Neural cell (in vitro differentiated cells): ENCODE results near the gene UBE2D1. TPM values are rescaled to one million over a fixed set of nuclear protein-coding genes. Genes with fewer than 3 reads are reported as not detected.

ENCODE experiments used
- H2AFZ ChIP-seq: fragments of 200-600, 300-800 bp; sonication (generic), shearing (Covaris generic); 2 replicates; pipeline ENCODE4 v1.6.0; 2014; ENCODE audit warnings: low read depth, mild to moderate bottlenecking, antibody characterized with exemption, low read length, moderate library complexity
- H3F3A ChIP-seq: fragments of 200-600 bp; shearing (Covaris generic); 2 replicates; pipeline ENCODE4 v1.6.1; 2016; ENCODE audit warnings: mild to moderate bottlenecking, moderate library complexity, mixed read lengths, antibody characterized with exemption, low read length; ENCODE audit not compliant: insufficient read depth, poor library complexity, severe bottlenecking
- H3K27ac ChIP-seq: fragments of 200-600, 300-800 bp; sonication (generic), shearing (Covaris generic); 2 replicates; pipeline ENCODE4 v1.5.1; 2014; ENCODE audit warnings: mild to moderate bottlenecking, low read length, moderate library complexity
- H3K27me3 ChIP-seq: fragments of 300-800, 200-600 bp; sonication (generic), shearing (Covaris generic); 2 replicates; pipeline ENCODE4 v1.6.0; 2014; ENCODE audit warnings: mild to moderate bottlenecking, low read depth, low read length, moderate library complexity; ENCODE audit not compliant: insufficient read depth
- H3K36me3 ChIP-seq: fragments of 300-800, 200-600 bp; sonication (generic), shearing (Covaris generic); 2 replicates; pipeline ENCODE4 v1.5.1; 2014; ENCODE audit warnings: mild to moderate bottlenecking, antibody characterized with exemption, low read length, moderate library complexity; ENCODE audit not compliant: insufficient read depth
- H3K4me2 ChIP-seq: fragments of 300-800, 200-600 bp; sonication (generic), shearing (Covaris generic); 2 replicates; pipeline ENCODE4 v1.6.0; 2014; ENCODE audit warnings: mild to moderate bottlenecking, low read length
- H3K4me3 ChIP-seq: fragments of 300-800, 200-600 bp; sonication (generic), shearing (Covaris generic); 2 replicates; pipeline ENCODE4 v1.5.1; 2014; ENCODE audit warnings: mild to moderate bottlenecking, low read length, moderate library complexity
- H3K79me2 ChIP-seq: fragments of 200-600 bp; shearing (Covaris generic); replicated peaks from 2 replicates; pipeline ENCODE4 v1.6.0; 2014; ENCODE audit warnings: mild to moderate bottlenecking, low read length, moderate library complexity; ENCODE audit not compliant: insufficient read depth
- H3K9ac ChIP-seq: fragments of 300-800, 200-600 bp; sonication (generic), shearing (Covaris generic); 2 replicates; pipeline ENCODE4 v1.6.1; 2016; ENCODE audit warnings: mild to moderate bottlenecking, low read length, mixed read lengths
- H3K9me2 ChIP-seq: fragments of 200-600 bp; shearing (Covaris generic); 2 replicates; pipeline ENCODE4 v1.6.1; 2016; ENCODE audit warnings: mild to moderate bottlenecking, low read length, mixed read lengths; ENCODE audit not compliant: insufficient read depth
- H3K9me3 ChIP-seq: fragments of 200-600, 300-800 bp; sonication (generic), shearing (Covaris generic); 2 replicates; pipeline ENCODE4 v1.6.1; 2016; ENCODE audit warnings: mild to moderate bottlenecking, mixed run types, low read length, moderate library complexity, mixed read lengths
- H4K20me1 ChIP-seq: fragments of 200-600 bp; shearing (Covaris generic); 2 replicates; pipeline ENCODE4 v1.6.1; 2016; ENCODE audit warnings: mild to moderate bottlenecking, mixed run types; ENCODE audit not compliant: insufficient read depth
- CTCF ChIP-seq: fragments of 450-650 bp; IDR thresholded peaks from 2 replicates; pipeline ENCODE4 v1.5.1; 2014; ENCODE audit warnings: antibody characterized with exemption, mild to moderate bottlenecking, moderate library complexity; ENCODE audit not compliant: poor library complexity, severe bottlenecking
- EP300 ChIP-seq: fragments of 450-650 bp; conservative IDR thresholded peaks from 2 replicates; pipeline ENCODE4 v1.6.1; 2014; ENCODE audit warnings: antibody characterized with exemption, mild to moderate bottlenecking, moderate library complexity; ENCODE audit not compliant: poor library complexity, severe bottlenecking
- EZH2 ChIP-seq: fragments of 200-600, 300-800 bp; shearing (Covaris generic), sonication (generic); IDR thresholded peaks from 2 replicates; pipeline ENCODE4 v1.6.1; 2014; ENCODE audit warnings: antibody characterized with exemption, low read length, borderline replicate concordance, mild to moderate bottlenecking; ENCODE audit not compliant: insufficient read depth, poor library complexity, severe bottlenecking
- MXI1 ChIP-seq: fragments of 450-650 bp; conservative IDR thresholded peaks from 2 replicates; pipeline ENCODE4 v1.6.1; 2014; ENCODE audit warnings: antibody characterized with exemption, mild to moderate bottlenecking; ENCODE audit not compliant: poor library complexity, severe bottlenecking
- POLR2AphosphoS5 ChIP-seq: IDR thresholded peaks from 2 replicates; pipeline ENCODE4 v1.6.1; 2012
- RAD21 ChIP-seq: fragments of 450-650 bp; conservative IDR thresholded peaks from 2 replicates; pipeline ENCODE4 v1.6.1; 2014; ENCODE audit warnings: antibody characterized with exemption, mild to moderate bottlenecking, moderate library complexity
- REST ChIP-seq: IDR thresholded peaks from 2 replicates; pipeline ENCODE4 v1.6.1; 2012; ENCODE audit warnings: borderline replicate concordance
- SMC3 ChIP-seq: fragments of 450-650 bp; conservative IDR thresholded peaks from 2 replicates; pipeline ENCODE4 v1.6.1; 2014; ENCODE audit warnings: antibody characterized with exemption, mild to moderate bottlenecking, moderate library complexity; ENCODE audit not compliant: poor library complexity
- TAF1 ChIP-seq: IDR thresholded peaks from 2 replicates; pipeline ENCODE4 v1.6.1; 2012; ENCODE audit warnings: low read depth
- polyA plus RNA-seq: library from polyadenylated mRNA; depleted of rRNA; stranded (reverse); fragments of >200 nt; gene quantifications from 2 replicates; pipeline ENCODE4 v1.2.3, GENCODE V29; 2014

UBE2D1 gene
- polyA plus RNA-seq, 1 donor from 2014 or later, result 89.8 TPM

DNA sequence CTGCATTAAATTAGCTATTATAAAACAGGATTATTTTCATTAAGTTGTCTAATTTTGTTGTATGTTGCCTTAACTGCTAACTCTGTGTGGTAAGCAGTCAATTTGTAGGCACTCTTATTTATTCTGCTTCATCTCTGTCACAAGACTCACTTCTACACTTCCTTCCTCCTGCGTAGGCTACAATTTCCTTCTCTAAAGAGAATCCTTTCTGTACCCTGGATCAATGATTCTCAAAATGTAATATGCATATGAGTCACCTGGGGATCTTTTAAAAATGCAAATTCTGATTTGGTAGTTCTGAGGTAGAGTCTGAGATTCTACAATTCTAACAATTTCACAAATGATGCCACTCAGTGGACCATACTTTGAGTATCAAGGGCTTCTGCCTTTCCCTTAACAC, 4.4 kb upstream of the UBE2D1 start:
- no peaks in the 10 kb centered on the region for H4K20me1 ChIP-seq
- TF ChIP-seq MXI1 (no peak), EP300 (no peak), RAD21 (no peak), TAF1 (no peak), SMC3 (no peak), REST (no peak), EZH2 (no peak), CTCF (no peak), POLR2AphosphoS5 (no peak)
- no peak overlapping the region for H3K4me2 ChIP-seq
- no peaks in the 10 kb centered on the region for H3K36me3 ChIP-seq
- no peak overlapping the region for H3K4me3 ChIP-seq
- H3K27ac ChIP-seq, result no peak overlapping the region
- peaks cover 2% of the 10 kb centered on the region for H3K79me2 ChIP-seq
- no peaks in the 10 kb centered on the region for H3F3A ChIP-seq
- H3K9ac ChIP-seq, result no peak overlapping the region
- H3K27me3 ChIP-seq, result no peaks in the 10 kb centered on the region
- no peak overlapping the region for H2AFZ ChIP-seq
- no peaks in the 10 kb centered on the region for H3K9me3 ChIP-seq
- H3K9me2 ChIP-seq, result no peaks in the 10 kb centered on the region

GRCh38 chr10:58331646-58332045, 3.2 kb upstream of the UBE2D1 start:
- peaks cover 15% of the 10 kb centered on the region for H3K79me2 ChIP-seq
- no peaks in the 10 kb centered on the region for H3F3A ChIP-seq
- no peaks in the 10 kb centered on the region for H3K36me3 ChIP-seq
- H3K9ac ChIP-seq, result no peak overlapping the region
- H3K9me2 ChIP-seq, result no peaks in the 10 kb centered on the region
- no peaks in the 10 kb centered on the region for H4K20me1 ChIP-seq
- no peaks in the 10 kb centered on the region for H3K27me3 ChIP-seq
- H3K4me2 ChIP-seq, result no peak overlapping the region
- H3K9me3 ChIP-seq, result no peaks in the 10 kb centered on the region
- H3K27ac ChIP-seq, result no peak overlapping the region
- H2AFZ ChIP-seq, result no peak overlapping the region
- no peak overlapping the region for H3K4me3 ChIP-seq
- TF ChIP-seq EZH2 (no peak), RAD21 (no peak), REST (no peak), MXI1 (no peak), EP300 (no peak), POLR2AphosphoS5 (no peak), CTCF (no peak), TAF1 (no peak), SMC3 (no peak)
